ENCODE results near the gene TMEM80.
A peak's percentile ranks its signal among the peaks of the same experiment; 100 is the strongest.
"Not testable (repeated sequence)": the region's sequence is repeated elsewhere in the genome, so short reads cannot be mapped to it uniquely, and the experiment has no call there.

Gene TMEM80

GRCh38 chr11:721247-721740 is 25.7 kb downstream of the TMEM80 start:
- DNase-seq (ENCODE audit: low read depth) = no peak

GRCh38 chr11:721741-722345 is 26.2 kb downstream of the TMEM80 start:
- DNase-seq (ENCODE audit: low read depth) = no peak

GRCh38 chr11:722346-722811 is 26.8 kb downstream of the TMEM80 start:
- DNase-seq (ENCODE audit: low read depth) = no peak

- DNase-seq (ENCODE audit: low read depth) = no peak
These were observed 27.7 kb downstream of the TMEM80 start for GRCh38 chr11:723120-723883.

GRCh38 chr11:724049-724777 is 28.6 kb downstream of the TMEM80 start:
- DNase-seq (ENCODE audit: low read depth) = no peak

- DNase-seq (ENCODE audit: low read depth) = no peak
These were observed 29.3 kb downstream of the TMEM80 start for GRCh38 chr11:724778-725386.

GRCh38 chr11:725624-726202 is 30.1 kb downstream of the TMEM80 start:
- no peak for DNase-seq (ENCODE audit: low read depth)

GRCh38 chr11:726278-727220 is 30.9 kb downstream of the TMEM80 start:
- no peak for DNase-seq (ENCODE audit: low read depth)

- no peak for DNase-seq (ENCODE audit: low read depth)
These were observed 31.7 kb downstream of the TMEM80 start for GRCh38 chr11:727281-727701.

- DNase-seq (ENCODE audit: low read depth) = peak; percentile 60
These were observed 32.5 kb downstream of the TMEM80 start for GRCh38 chr11:727859-728748.

GRCh38 chr11:728901-729491 is 33.4 kb downstream of the TMEM80 start:
- no peak for DNase-seq (ENCODE audit: low read depth)

GRCh38 chr11:729492-730074 is 34.0 kb downstream of the TMEM80 start:
- DNase-seq (ENCODE audit: low read depth) = no peak

GRCh38 chr11:733072-733471 is 37.5 kb downstream of the TMEM80 start:
- no peak for DNase-seq (ENCODE audit: low read depth)

GRCh38 chr11:734541-734940 is 38.9 kb downstream of the TMEM80 start:
- not testable (repeated sequence) for DNase-seq (ENCODE audit: low read depth)

- DNase-seq (ENCODE audit: low read depth) = no peak
These were observed 41.8 kb downstream of the TMEM80 start for GRCh38 chr11:737366-737765.

GRCh38 chr11:737899-738298 is 42.3 kb downstream of the TMEM80 start:
- not testable (repeated sequence) for DNase-seq (ENCODE audit: low read depth)

- no peak for DNase-seq (ENCODE audit: low read depth)
These were observed 46.5 kb downstream of the TMEM80 start for GRCh38 chr11:742156-742546.

- no peak for DNase-seq (ENCODE audit: low read depth)
These were observed 47.1 kb downstream of the TMEM80 start for GRCh38 chr11:742571-743201.
